B cell (primary cell): ENCODE results near the gene CCDC93.

ENCODE experiments used
- CTCF ChIP-seq: fragments of 200-600 bp; IDR thresholded peaks from one replicate; pipeline ENCODE4 v1.8.0; 2022; ENCODE audit warnings: antibody characterized with exemption, mild to moderate bottlenecking
- EZH2 ChIP-seq: IDR thresholded peaks from 2 replicates; pipeline ENCODE4 v1.6.1; 2012; ENCODE audit warnings: borderline replicate concordance, low read depth, mild to moderate bottlenecking, moderate library complexity, low read length; ENCODE audit not compliant: insufficient read depth, poor library complexity, severe bottlenecking

- TF ChIP-seq CTCF (no peak), EZH2 (no peak)
Observed at GRCh38 chr2:118013724-118014491, at the start of gene CCDC93.
